MM.1S (cell line): ENCODE results near the gene CFHR5.

Experiments used
- DNase-seq: peaks from one replicate; pipeline ENCODE4 v3.0.0-alpha.2; 2015
- H2AFZ ChIP-seq: fragments of 300-600 bp; sonication (generic); 2 replicates; pipeline ENCODE4 v1.6.0; 2016; ENCODE audit warnings: antibody characterized with exemption, low read length
- H3F3A ChIP-seq: fragments of 300-600 bp; sonication (generic); 2 replicates; pipeline ENCODE4 v1.6.1; 2016; ENCODE audit warnings: mild to moderate bottlenecking, antibody characterized with exemption, low read length, moderate library complexity, mixed read lengths; ENCODE audit not compliant: insufficient read depth
- H3K27ac ChIP-seq: fragments of 300-600 bp; sonication (generic); 2 replicates; pipeline ENCODE4 v1.5.1; 2016; ENCODE audit warnings: mild to moderate bottlenecking, low read length
- H3K27me3 ChIP-seq: fragments of 300-600 bp; sonication (generic); replicated peaks from 2 replicates; pipeline ENCODE4 v1.6.0; 2016; ENCODE audit warnings: low read length; ENCODE audit not compliant: insufficient read depth
- H3K36me3 ChIP-seq: fragments of 300-600 bp; sonication (generic); replicated peaks from 2 replicates; pipeline ENCODE4 v1.6.1; 2016; ENCODE audit warnings: mild to moderate bottlenecking, low read length, mixed read lengths; ENCODE audit not compliant: insufficient read depth
- H3K4me1 ChIP-seq: fragments of 300-600 bp; sonication (generic); 2 replicates; pipeline ENCODE4 v1.6.1; 2016; ENCODE audit warnings: low read length, mixed read lengths
- H3K4me2 ChIP-seq: fragments of 300-600 bp; sonication (generic); 2 replicates; pipeline ENCODE4 v1.6.0; 2016; ENCODE audit warnings: low read depth, low read length
- H3K4me3 ChIP-seq: fragments of 300-600 bp; sonication (generic); 2 replicates; pipeline ENCODE4 v1.5.1; 2016; ENCODE audit warnings: low read length, mixed read lengths
- H3K79me2 ChIP-seq: fragments of 300-600 bp; sonication (generic); 2 replicates; pipeline ENCODE4 v1.6.1; 2016; ENCODE audit warnings: mixed run types, low read length, mixed read lengths
- H3K9ac ChIP-seq: fragments of 300-600 bp; sonication (generic); 2 replicates; pipeline ENCODE4 v1.6.1; 2016; ENCODE audit warnings: low read length, mixed read lengths
- H3K9me2 ChIP-seq: fragments of 300-600 bp; sonication (generic); replicated peaks from 2 replicates; pipeline ENCODE4 v1.6.1; 2016; ENCODE audit warnings: mild to moderate bottlenecking, low read length, mixed read lengths; ENCODE audit not compliant: insufficient read depth
- H3K9me3 ChIP-seq: fragments of 300-600 bp; sonication (generic); replicated peaks from 2 replicates; pipeline ENCODE4 v1.6.1; 2016; ENCODE audit warnings: mild to moderate bottlenecking, low read length, mixed read lengths; ENCODE audit not compliant: insufficient read depth
- H4K20me1 ChIP-seq: fragments of 300-600 bp; sonication (generic); 2 replicates; pipeline ENCODE4 v1.6.1; 2016; ENCODE audit warnings: mild to moderate bottlenecking, low read length, moderate library complexity, mixed read lengths; ENCODE audit not compliant: insufficient read depth
- EZH2 ChIP-seq: fragments of 300-600 bp; sonication (generic); optimal IDR thresholded peaks from 2 replicates; pipeline ENCODE3; 2017; ENCODE audit warnings: low read depth, mild to moderate bottlenecking, antibody characterized with exemption, low read length, mixed read lengths
- EZH2phosphoT487 ChIP-seq: fragments of 300-600 bp; sonication (generic); IDR thresholded peaks from 2 replicates; pipeline ENCODE4 v1.6.1; 2018; ENCODE audit warnings: antibody characterized with exemption, low read length
- TF ChIP-seq, protein P1 (sequence below): fragments of 300-600 bp; sonication (generic); IDR thresholded peaks from 2 replicates; pipeline ENCODE4 v1.5.1; 2016; ENCODE audit warnings: antibody characterized with exemption, low read length, mixed read lengths

Gene CFHR5

DNA sequence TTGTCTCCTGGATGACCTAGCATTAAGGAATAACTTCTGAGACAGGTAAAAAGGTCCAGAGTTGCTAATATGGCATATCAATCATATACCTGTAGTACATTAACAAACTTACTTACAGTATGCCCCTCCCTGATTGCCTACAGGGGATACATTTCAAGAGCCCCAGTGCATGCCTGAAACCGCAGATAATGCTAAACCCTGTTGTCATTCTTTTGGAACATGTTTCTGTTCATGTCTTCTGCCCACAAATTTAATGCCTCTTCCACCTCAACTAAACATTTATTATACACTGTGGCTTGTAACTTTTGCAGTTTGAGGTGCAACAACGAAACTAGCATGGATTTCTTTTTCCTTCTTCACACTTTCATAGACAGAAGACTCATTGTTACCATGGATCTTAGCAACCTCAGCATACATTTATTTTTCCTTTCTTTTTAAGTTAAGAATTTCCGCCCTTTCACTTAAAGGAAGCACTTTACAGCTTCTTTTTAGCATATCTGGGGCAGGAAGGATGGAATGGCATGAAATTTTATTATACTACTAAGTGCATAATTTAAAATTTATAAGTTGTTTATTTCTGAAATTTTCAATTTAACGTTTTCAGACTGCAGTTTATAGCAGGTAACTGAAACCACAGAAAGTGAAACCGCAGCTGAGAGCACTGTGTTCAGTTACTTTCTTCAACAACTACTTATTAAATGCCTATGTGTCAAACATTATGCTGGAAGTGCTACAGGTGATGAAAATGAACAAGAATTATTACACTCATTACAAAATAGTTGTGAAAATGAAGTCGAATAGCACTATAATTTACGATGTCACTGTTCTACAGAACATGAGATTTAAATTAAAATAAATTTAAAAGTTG lies 64.4 kb downstream of the CFHR5 start:
- H3K36me3 ChIP-seq = no peaks in the 10 kb centered on the region
- H3K4me1 ChIP-seq = peaks cover 5% of the 10 kb centered on the region; the same call in 1 of the 2 replicates
- H3K27ac ChIP-seq = no peak overlapping the region
- H4K20me1 ChIP-seq = no peaks in the 10 kb centered on the region
- peaks cover 26% of the 10 kb centered on the region for H3K27me3 ChIP-seq
- H3K4me3 ChIP-seq = peak overlapping the region; percentile 26
- H3F3A ChIP-seq = 0 out of 2 replicates have a peak, but pooled peaks cover 5% of the 10 kb centered on the region
- no peaks in the 10 kb centered on the region for H3K9me3 ChIP-seq
- no peaks in the 10 kb centered on the region for H3K9me2 ChIP-seq
- DNase-seq = peak; percentile 79
- H3K9ac ChIP-seq = no peak overlapping the region
- no peak for TF ChIP-seq EZH2
- no peak for TF ChIP-seq EZH2phosphoT487
- TF ChIP-seq, protein P1, sequence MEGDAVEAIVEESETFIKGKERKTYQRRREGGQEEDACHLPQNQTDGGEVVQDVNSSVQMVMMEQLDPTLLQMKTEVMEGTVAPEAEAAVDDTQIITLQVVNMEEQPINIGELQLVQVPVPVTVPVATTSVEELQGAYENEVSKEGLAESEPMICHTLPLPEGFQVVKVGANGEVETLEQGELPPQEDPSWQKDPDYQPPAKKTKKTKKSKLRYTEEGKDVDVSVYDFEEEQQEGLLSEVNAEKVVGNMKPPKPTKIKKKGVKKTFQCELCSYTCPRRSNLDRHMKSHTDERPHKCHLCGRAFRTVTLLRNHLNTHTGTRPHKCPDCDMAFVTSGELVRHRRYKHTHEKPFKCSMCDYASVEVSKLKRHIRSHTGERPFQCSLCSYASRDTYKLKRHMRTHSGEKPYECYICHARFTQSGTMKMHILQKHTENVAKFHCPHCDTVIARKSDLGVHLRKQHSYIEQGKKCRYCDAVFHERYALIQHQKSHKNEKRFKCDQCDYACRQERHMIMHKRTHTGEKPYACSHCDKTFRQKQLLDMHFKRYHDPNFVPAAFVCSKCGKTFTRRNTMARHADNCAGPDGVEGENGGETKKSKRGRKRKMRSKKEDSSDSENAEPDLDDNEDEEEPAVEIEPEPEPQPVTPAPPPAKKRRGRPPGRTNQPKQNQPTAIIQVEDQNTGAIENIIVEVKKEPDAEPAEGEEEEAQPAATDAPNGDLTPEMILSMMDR = no peak
- H3K4me2 ChIP-seq = peak overlapping the region; percentile 56
- no peak overlapping the region for H2AFZ ChIP-seq
- H3K79me2 ChIP-seq = no peaks in the 10 kb centered on the region

DNA sequence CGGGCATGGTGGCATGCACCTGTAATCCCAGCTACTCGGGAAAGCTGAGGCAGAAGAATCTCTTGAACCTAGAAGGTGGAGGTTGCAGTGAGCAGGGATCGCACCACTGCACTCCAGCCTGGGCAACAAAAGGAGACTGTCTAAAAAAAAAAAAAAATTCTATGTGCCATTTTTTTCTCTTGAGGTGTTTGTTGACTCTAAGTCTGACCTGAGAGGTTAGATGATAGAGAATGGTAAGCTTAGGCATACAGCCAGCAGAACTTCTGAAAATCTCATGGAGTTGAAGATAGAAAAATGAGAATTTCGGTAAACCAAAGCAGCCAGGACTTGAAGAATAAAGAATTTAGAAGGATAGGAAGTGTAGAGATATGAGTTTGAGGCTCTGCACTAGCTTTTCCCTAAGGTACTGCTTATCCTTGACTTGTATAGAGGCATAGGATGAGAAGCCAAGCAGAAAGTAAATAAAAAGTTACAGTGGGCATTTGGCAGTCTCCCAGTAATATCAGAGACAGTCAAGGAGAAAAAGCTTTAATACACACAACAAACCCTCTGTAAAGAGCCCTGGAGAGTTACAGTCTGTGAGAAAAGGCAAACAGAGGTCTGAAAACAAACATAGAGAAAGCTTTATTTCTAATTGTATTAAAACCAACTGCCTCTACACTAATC lies 65.5 kb downstream of the CFHR5 start:
- no peak overlapping the region for H3K9ac ChIP-seq
- H4K20me1 ChIP-seq = no peaks in the 10 kb centered on the region
- H3K4me1 ChIP-seq = peaks cover 5% of the 10 kb centered on the region; the same call in 1 of the 2 replicates
- TF ChIP-seq, protein P1 = no peak
- TF ChIP-seq EZH2 (no peak), EZH2phosphoT487 (no peak)
- no peak for DNase-seq
- H3K4me2 ChIP-seq = no peak overlapping the region
- H3K79me2 ChIP-seq = no peaks in the 10 kb centered on the region
- 0 out of 2 replicates have a peak, but pooled peaks cover 5% of the 10 kb centered on the region for H3F3A ChIP-seq
- no peak overlapping the region for H2AFZ ChIP-seq
- no peaks in the 10 kb centered on the region for H3K36me3 ChIP-seq
- no peak overlapping the region for H3K27ac ChIP-seq
- H3K27me3 ChIP-seq = peaks cover 26% of the 10 kb centered on the region
- H3K9me2 ChIP-seq = no peaks in the 10 kb centered on the region
- no peak overlapping the region for H3K4me3 ChIP-seq
- no peaks in the 10 kb centered on the region for H3K9me3 ChIP-seq

DNA sequence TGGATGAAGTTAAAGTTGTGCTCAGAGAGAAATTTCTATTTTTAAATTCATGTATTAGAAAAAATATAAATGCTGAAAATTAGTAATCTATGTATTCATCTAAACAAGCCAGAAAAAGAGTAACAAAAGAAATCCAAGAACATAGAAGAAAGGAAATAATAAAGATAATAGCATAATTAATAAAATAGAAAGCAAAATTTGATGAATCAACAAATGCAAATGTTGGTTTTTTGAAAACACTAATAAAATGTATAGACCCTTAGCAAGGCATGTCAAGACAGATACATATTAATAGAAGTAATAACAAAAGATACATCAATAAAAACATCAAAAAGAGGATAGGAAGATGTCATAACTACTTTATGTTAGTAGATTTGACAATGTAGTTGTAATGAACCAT lies 71.7 kb downstream of the CFHR5 start:
- H3K4me3 ChIP-seq = no peak overlapping the region
- no peak overlapping the region for H2AFZ ChIP-seq
- no peak for DNase-seq
- H3K79me2 ChIP-seq = no peaks in the 10 kb centered on the region
- no peaks in the 10 kb centered on the region for H3K9me3 ChIP-seq
- H4K20me1 ChIP-seq = no peaks in the 10 kb centered on the region
- no peaks in the 10 kb centered on the region for H3F3A ChIP-seq
- H3K9ac ChIP-seq = no peak overlapping the region
- H3K4me2 ChIP-seq = no peak overlapping the region
- H3K36me3 ChIP-seq = no peaks in the 10 kb centered on the region
- TF ChIP-seq EZH2phosphoT487 = no peak
- TF ChIP-seq, protein P1 = no peak
- no peak for TF ChIP-seq EZH2
- H3K9me2 ChIP-seq = no peaks in the 10 kb centered on the region
- no peak overlapping the region for H3K27ac ChIP-seq
- no peaks in the 10 kb centered on the region for H3K27me3 ChIP-seq
- H3K4me1 ChIP-seq = no peaks in the 10 kb centered on the region
